ENCODE measurements around the gene TICAM2. TPM values are rescaled to one million over a fixed set of nuclear protein-coding genes. Genes with fewer than 3 reads are reported as not detected.

The TICAM2 gene
- total RNA-seq, 4 donors from 2014 or later = 0.80 to 3.3 TPM; not detected in 2

- H3K36me3 ChIP-seq = no peaks in the 10 kb centered on the region
- no peaks in the 10 kb centered on the region for H3K9me3 ChIP-seq
- H3K4me3 ChIP-seq = no peak overlapping the region
- no peak for TF ChIP-seq POLR2A (IDR thresholded peaks at IDR 0.05)
- TF ChIP-seq, protein P1, sequence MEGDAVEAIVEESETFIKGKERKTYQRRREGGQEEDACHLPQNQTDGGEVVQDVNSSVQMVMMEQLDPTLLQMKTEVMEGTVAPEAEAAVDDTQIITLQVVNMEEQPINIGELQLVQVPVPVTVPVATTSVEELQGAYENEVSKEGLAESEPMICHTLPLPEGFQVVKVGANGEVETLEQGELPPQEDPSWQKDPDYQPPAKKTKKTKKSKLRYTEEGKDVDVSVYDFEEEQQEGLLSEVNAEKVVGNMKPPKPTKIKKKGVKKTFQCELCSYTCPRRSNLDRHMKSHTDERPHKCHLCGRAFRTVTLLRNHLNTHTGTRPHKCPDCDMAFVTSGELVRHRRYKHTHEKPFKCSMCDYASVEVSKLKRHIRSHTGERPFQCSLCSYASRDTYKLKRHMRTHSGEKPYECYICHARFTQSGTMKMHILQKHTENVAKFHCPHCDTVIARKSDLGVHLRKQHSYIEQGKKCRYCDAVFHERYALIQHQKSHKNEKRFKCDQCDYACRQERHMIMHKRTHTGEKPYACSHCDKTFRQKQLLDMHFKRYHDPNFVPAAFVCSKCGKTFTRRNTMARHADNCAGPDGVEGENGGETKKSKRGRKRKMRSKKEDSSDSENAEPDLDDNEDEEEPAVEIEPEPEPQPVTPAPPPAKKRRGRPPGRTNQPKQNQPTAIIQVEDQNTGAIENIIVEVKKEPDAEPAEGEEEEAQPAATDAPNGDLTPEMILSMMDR (IDR thresholded peaks at IDR 0.05) = no peak
- no peak for DNase-seq
- no peaks in the 10 kb centered on the region for H3K4me1 ChIP-seq
- no peaks in the 10 kb centered on the region for H3K27me3 ChIP-seq
- no peak overlapping the region for H3K27ac ChIP-seq
Measured at GRCh38 chr5:115585265-115585664, 17.0 kb downstream of the TICAM2 start.

DNA sequence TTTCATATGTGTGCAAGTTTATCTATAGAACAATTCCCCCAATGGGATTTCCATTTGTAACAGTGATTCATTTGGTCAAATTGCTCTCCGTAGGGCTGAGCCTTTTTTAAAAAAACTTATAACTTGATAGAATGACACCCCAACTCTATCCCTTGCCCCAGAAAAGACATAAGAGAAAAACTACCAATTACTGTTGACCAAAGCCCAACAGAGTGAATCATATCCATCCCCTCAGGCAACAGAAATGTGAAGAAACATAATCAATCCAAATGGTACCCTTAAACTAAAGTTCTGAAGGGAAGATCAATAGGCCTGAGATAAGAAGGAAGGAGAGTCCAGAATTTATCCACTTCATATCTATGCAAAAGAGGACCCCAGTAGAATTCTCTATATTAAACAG is 17.8 kb downstream of the TICAM2 start:
- Histone ChIP-seq H3K36me3 (no peaks in the 10 kb centered on the region), H3K4me3 (no peak overlapping the region), H3K27ac (no peak overlapping the region), H3K9me3 (no peaks in the 10 kb centered on the region), H3K27me3 (no peaks in the 10 kb centered on the region), H3K4me1 (no peaks in the 10 kb centered on the region)
- TF ChIP-seq, protein P1 (IDR thresholded peaks at IDR 0.05) = no peak
- TF ChIP-seq POLR2A (IDR thresholded peaks at IDR 0.05) = no peak
- DNase-seq = no peak

DNA sequence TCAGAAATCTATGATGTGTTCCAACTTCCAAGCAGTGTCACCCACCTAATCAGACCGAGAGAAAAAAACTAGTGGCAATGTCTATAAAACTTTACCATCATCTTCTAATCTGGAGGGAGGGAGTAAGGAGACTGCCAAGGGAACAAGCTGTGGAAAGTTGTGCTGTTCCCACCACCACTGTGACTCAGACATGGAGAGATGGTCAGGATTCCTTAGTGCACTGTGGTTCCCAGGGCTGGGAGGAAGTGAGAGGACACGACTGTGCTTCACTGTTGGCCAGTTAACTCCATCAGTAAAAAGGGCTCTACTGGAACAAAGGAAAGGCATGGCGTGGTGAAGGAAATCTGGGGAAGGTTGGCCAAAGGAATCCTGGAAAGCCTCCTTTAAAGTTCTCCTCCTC is 18.8 kb downstream of the TICAM2 start:
- Histone ChIP-seq H3K9me3 (no peaks in the 10 kb centered on the region), H3K36me3 (no peaks in the 10 kb centered on the region), H3K27me3 (no peaks in the 10 kb centered on the region), H3K4me1 (no peaks in the 10 kb centered on the region), H3K27ac (no peak overlapping the region), H3K4me3 (no peak overlapping the region)
- no peak for DNase-seq
- TF ChIP-seq, protein P1 (IDR thresholded peaks at IDR 0.05) = no peak
- no peak for TF ChIP-seq POLR2A (IDR thresholded peaks at IDR 0.05)

DNA sequence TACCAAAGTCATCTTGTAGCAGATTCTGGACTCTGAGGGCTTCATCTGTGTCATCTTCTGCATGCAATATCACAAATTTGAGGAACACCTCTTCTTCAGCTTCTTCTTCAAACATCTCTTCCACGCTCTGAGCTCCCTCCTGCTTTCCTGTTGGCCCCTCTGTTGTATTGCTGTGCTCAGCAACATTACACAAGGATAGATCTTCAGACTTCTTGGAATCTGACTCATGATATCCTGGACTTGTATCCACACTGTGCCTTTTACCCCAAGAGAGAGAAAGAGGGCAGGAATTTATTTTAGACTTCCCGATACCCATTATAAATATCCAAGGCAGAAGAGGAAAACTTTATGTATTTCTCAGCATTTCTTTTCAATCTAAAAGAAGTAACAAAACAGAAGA is 21.3 kb downstream of the TICAM2 start:
- Histone ChIP-seq H3K4me1 (no peaks in the 10 kb centered on the region), H3K27me3 (no peaks in the 10 kb centered on the region), H3K27ac (no peak overlapping the region), H3K36me3 (no peaks in the 10 kb centered on the region), H3K4me3 (no peak overlapping the region), H3K9me3 (no peaks in the 10 kb centered on the region)
- TF ChIP-seq POLR2A (IDR thresholded peaks at IDR 0.05) = no peak
- TF ChIP-seq, protein P1 (IDR thresholded peaks at IDR 0.05) = no peak
- no peak for DNase-seq

- H3K27ac ChIP-seq = no peak overlapping the region
- H3K9me3 ChIP-seq = no peaks in the 10 kb centered on the region
- TF ChIP-seq, protein P1 (IDR thresholded peaks at IDR 0.05) = no peak
- H3K36me3 ChIP-seq = no peaks in the 10 kb centered on the region
- H3K4me1 ChIP-seq = no peaks in the 10 kb centered on the region
- no peak for DNase-seq
- no peak overlapping the region for H3K4me3 ChIP-seq
- no peaks in the 10 kb centered on the region for H3K27me3 ChIP-seq
Measured at GRCh38 chr5:115579747-115580173, 22.5 kb downstream of the TICAM2 start.

DNA sequence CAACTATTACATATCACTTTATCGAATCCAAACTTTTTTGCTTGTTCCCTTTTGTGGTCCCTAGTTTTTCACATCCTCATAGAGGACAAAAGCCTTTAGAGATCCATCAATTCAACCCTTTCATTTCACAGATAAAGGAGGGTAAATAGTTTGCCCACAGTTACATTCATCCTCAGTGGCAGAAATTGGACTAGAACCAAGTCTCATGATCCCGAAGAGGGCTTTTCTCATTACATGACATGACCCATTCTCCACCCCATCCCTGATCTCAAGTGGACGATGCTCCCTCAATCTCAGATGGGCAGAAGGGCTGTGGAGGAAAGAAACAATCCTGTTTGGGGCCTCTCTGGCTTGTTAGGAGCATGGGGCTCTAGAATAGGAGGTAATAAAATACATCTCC is 23.1 kb downstream of the TICAM2 start:
- TF ChIP-seq, protein P1 (IDR thresholded peaks at IDR 0.05) = no peak
- no peak for TF ChIP-seq POLR2A (IDR thresholded peaks at IDR 0.05)
- Histone ChIP-seq H3K36me3 (no peaks in the 10 kb centered on the region), H3K27ac (no peak overlapping the region), H3K27me3 (no peaks in the 10 kb centered on the region), H3K4me1 (no peaks in the 10 kb centered on the region), H3K4me3 (no peak overlapping the region), H3K9me3 (no peaks in the 10 kb centered on the region)
- DNase-seq = no peak

Data from Peyer's patch (tissue), 4 donors.